ENCODE data around the gene EVI2A.

GRCh38 chr17:31310260-31310659 is 11.2 kb downstream of the EVI2A start:
- TF ChIP-seq EZH2 (conservative IDR thresholded peaks at IDR 0.05; ENCODE audit: low read depth, low read length) (no peak), ZBTB1 (CRISPR knock-in tag; IDR thresholded peaks at IDR 0.05; ENCODE audit: borderline replicate concordance) (no peak), DNMT1 (CRISPR knock-in tag; IDR thresholded peaks at IDR 0.05) (no peak), ZNF20 (CRISPR knock-in tag; IDR thresholded peaks at IDR 0.05) (no peak), PITX1 (CRISPR knock-in tag; IDR thresholded peaks at IDR 0.05) (no peak), EP300 (IDR thresholded peaks at IDR 0.05; ENCODE audit: low read depth in 2 of 2, low read length in 2 of 2) (no peak), EP300 (CRISPR knock-in tag; IDR thresholded peaks at IDR 0.05; ENCODE audit: borderline replicate concordance) (no peak), POLR2A (IDR thresholded peaks at IDR 0.05; ENCODE audit: insufficient read depth in 1 of 2, low read depth in 2 of 2, low read length in 2 of 2) (no peak), RAD21 (CRISPR knock-in tag; IDR thresholded peaks at IDR 0.05) (no peak)
- TF ChIP-seq, protein P1, sequence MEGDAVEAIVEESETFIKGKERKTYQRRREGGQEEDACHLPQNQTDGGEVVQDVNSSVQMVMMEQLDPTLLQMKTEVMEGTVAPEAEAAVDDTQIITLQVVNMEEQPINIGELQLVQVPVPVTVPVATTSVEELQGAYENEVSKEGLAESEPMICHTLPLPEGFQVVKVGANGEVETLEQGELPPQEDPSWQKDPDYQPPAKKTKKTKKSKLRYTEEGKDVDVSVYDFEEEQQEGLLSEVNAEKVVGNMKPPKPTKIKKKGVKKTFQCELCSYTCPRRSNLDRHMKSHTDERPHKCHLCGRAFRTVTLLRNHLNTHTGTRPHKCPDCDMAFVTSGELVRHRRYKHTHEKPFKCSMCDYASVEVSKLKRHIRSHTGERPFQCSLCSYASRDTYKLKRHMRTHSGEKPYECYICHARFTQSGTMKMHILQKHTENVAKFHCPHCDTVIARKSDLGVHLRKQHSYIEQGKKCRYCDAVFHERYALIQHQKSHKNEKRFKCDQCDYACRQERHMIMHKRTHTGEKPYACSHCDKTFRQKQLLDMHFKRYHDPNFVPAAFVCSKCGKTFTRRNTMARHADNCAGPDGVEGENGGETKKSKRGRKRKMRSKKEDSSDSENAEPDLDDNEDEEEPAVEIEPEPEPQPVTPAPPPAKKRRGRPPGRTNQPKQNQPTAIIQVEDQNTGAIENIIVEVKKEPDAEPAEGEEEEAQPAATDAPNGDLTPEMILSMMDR (CRISPR knock-in tag; IDR thresholded peaks at IDR 0.05) = no peak

Data from HepG2 (cell line).